ENCODE measurements around the gene SPEM2. TPM values are rescaled to one million over a fixed set of nuclear protein-coding genes. Genes with fewer than 3 reads are reported as not detected.

SPEM2 gene
- total RNA-seq, 1 donor from 2014 or later: not detected

- H3K27ac ChIP-seq: no peak overlapping the region
- no peak for TF ChIP-seq CTCF (IDR thresholded peaks at IDR 0.05)
- no peaks in the 10 kb centered on the region for H3K36me3 ChIP-seq
- no peak overlapping the region for H3K4me3 ChIP-seq
- no peaks in the 10 kb centered on the region for H3K9me3 ChIP-seq
- no peak for DNase-seq (ENCODE audit: low spot score in 2 of 2)
- no peaks in the 10 kb centered on the region for H3K27me3 ChIP-seq
- intact Hi-C loops (cut with DNase I): no loop called here
- peaks cover under 1 to 25% of the 10 kb centered on the region in 2 donors for H3K4me1 ChIP-seq
These were observed 26.8 kb upstream of the SPEM2 start for GRCh38 chr17:7398612-7399011.

GRCh38 chr17:7403043-7403726 lies 22.2 kb upstream of the SPEM2 start:
- DNase-seq (ENCODE audit: low spot score in 2 of 2): peak in 1 of 2 donors; percentile 86
- intact Hi-C loops (cut with DNase I): loop anchor here (1.0 to 10.0 kb wide), 2 partner anchors 73 to 282 kb away; partner anchors contain the start of genes TP53 and WRAP53

GRCh38 chr17:7403727-7403976 lies 21.8 kb upstream of the SPEM2 start:
- peaks cover 0 to 22% of the 10 kb centered on the region in 2 donors for H3K4me1 ChIP-seq
- intact Hi-C loops (cut with DNase I): loop anchor here (1.0 to 10.0 kb wide), 2 partner anchors 73 to 281 kb away; partner anchors contain the start of genes TP53 and WRAP53
- no peak for DNase-seq (ENCODE audit: low spot score in 2 of 2)
- peak overlapping the region; percentile 87 to 92 for H3K27ac ChIP-seq
- H3K9me3 ChIP-seq: no peaks in the 10 kb centered on the region
- H3K36me3 ChIP-seq: no peaks in the 10 kb centered on the region
- H3K27me3 ChIP-seq: no peaks in the 10 kb centered on the region
- TF ChIP-seq CTCF (IDR thresholded peaks at IDR 0.05): no peak
- peak overlapping the region; percentile 69 to 85 for H3K4me3 ChIP-seq

More at GRCh38 chr17:7403043-7403726, 22.2 kb upstream of the SPEM2 start:
- Histone ChIP-seq H3K4me3 (peak overlapping the region; percentile 69 to 85), H3K36me3 (no peaks in the 10 kb centered on the region), H3K9me3 (no peaks in the 10 kb centered on the region), H3K4me1 (peaks cover 0 to 22% of the 10 kb centered on the region in 2 donors), H3K27me3 (no peaks in the 10 kb centered on the region), H3K27ac (peak overlapping the region; percentile 87 to 92)
- no peak for TF ChIP-seq CTCF (IDR thresholded peaks at IDR 0.05)

GRCh38 chr17:7403977-7404736 lies 21.3 kb upstream of the SPEM2 start, which contains the start of gene TMEM256:
TMEM256 (minus strand) TSS chr17:7404097; CDS start chr17:7404084, 13 bp downstream.
- DNase-seq (ENCODE audit: low spot score in 2 of 2): peak; percentile 97 to 100
- intact Hi-C loops (cut with DNase I): loop anchor here (1.0 to 10.0 kb wide), 7 partner anchors 10 to 281 kb away; partner anchors contain the start of genes PLSCR3, POLR2A, SENP3 and TMEM102
- H3K36me3 ChIP-seq: peaks cover 0 to under 1% of the 10 kb centered on the region in 2 donors
- H3K9me3 ChIP-seq: no peaks in the 10 kb centered on the region
- H3K4me3 ChIP-seq: peak within 1 kb of the TSS; percentile 69 to 85
- peak in 2 of 3 experiments; percentile 5 to 25 for TF ChIP-seq CTCF (IDR thresholded peaks at IDR 0.05)
- no peaks in the 10 kb centered on the region for H3K27me3 ChIP-seq
- peak within 1 kb of the TSS; percentile 89 to 92 for H3K27ac ChIP-seq
- H3K4me1 ChIP-seq: peaks cover 0 to 22% of the 10 kb centered on the region in 2 donors

- TF ChIP-seq CTCF (IDR thresholded peaks at IDR 0.05): no peak
- peak overlapping the region; percentile 89 to 92 for H3K27ac ChIP-seq
- peak in 1 of 2 donors; percentile 86 for DNase-seq (ENCODE audit: low spot score in 2 of 2)
- H3K36me3 ChIP-seq: peaks cover 0 to 7% of the 10 kb centered on the region in 2 donors
- H3K4me1 ChIP-seq: peaks cover 0 to 22% of the 10 kb centered on the region in 2 donors
- H3K27me3 ChIP-seq: no peaks in the 10 kb centered on the region
- no peaks in the 10 kb centered on the region for H3K9me3 ChIP-seq
- intact Hi-C loops (cut with DNase I): loop anchor here (1.0 to 10.0 kb wide), 6 partner anchors 11 to 280 kb away; partner anchors contain the start of genes PLSCR3, POLR2A, SENP3 and TMEM102
- H3K4me3 ChIP-seq: peak overlapping the region; percentile 67 to 85
These were observed 20.6 kb upstream of the SPEM2 start for GRCh38 chr17:7404737-7405349.
